CD14-positive monocyte (primary cell): ENCODE measurements around the gene EFEMP2. TPM values are rescaled to one million over a fixed set of nuclear protein-coding genes. Genes with fewer than 3 reads are reported as not detected.

Experiments
- DNase-seq, 3 donors: peaks; one replicate each; pipeline ENCODE4 v3.0.0-alpha.2; 2011 to 2022
- H2AFZ ChIP-seq: 2 replicates; pipeline ENCODE4 v1.6.0; 2012; ENCODE audit warnings: mild to moderate bottlenecking, low read depth, low read length, inconsistent platforms; ENCODE audit not compliant: insufficient read depth, poor library complexity, severe bottlenecking
- H3K27ac ChIP-seq, 2 donors: 1 replicate in 1 of 2; 2 replicates in 1 of 2; pipeline ENCODE4 v1.5.1; 2012 to 2013; ENCODE audit warnings: low read length in 2 of 2, control low read depth in 1 of 2, inconsistent platforms in 1 of 2, low read depth in 1 of 2, mild to moderate bottlenecking in 1 of 2
- H3K27me3 ChIP-seq, 2 donors: one replicate each; pipeline versions ENCODE4 v1.6.0 to v1.6.1; 2011 to 2013; ENCODE audit warnings: low read length in 2 of 2; ENCODE audit not compliant: control insufficient read depth in 2 of 2, insufficient read depth in 2 of 2
- H3K36me3 ChIP-seq, 2 donors: replicated peaks in 1 of 2; 1 replicate in 1 of 2; 2 replicates in 1 of 2; pipeline versions ENCODE4 v1.5.1 to v1.6.1; 2012 to 2013; ENCODE audit warnings: low read length in 2 of 2, control low read depth in 1 of 2, inconsistent platforms in 1 of 2, mild to moderate bottlenecking in 1 of 2; ENCODE audit not compliant: insufficient read depth in 2 of 2, control insufficient read depth in 1 of 2
- H3K4me1 ChIP-seq, 2 donors: 1 replicate in 1 of 2; 2 replicates in 1 of 2; pipeline versions ENCODE4 v1.5.1 to v1.6.1; 2012 to 2013; ENCODE audit warnings: low read length in 2 of 2, control low read depth in 1 of 2, inconsistent platforms in 1 of 2, mild to moderate bottlenecking in 1 of 2, moderate library complexity in 1 of 2; ENCODE audit not compliant: insufficient read depth in 2 of 2, control insufficient read depth in 1 of 2
- H3K4me2 ChIP-seq: replicated peaks from 2 replicates; pipeline ENCODE3; 2012; ENCODE audit warnings: low read length, moderate library complexity, mild to moderate bottlenecking; ENCODE audit not compliant: poor library complexity, severe bottlenecking; ENCODE audit errors: extremely low read depth
- H3K4me3 ChIP-seq, 3 experiments: fragments of 200-600 bp in 1 of 3; sonication (generic) in 1 of 3; replicated peaks in 1 of 3; 1 replicate in 2 of 3; 2 replicates in 1 of 3; pipeline ENCODE4 v1.5.1; 2011 to 2013; ENCODE audit warnings: low read length in 3 of 3, mild to moderate bottlenecking in 3 of 3, control low read depth in 2 of 3, low read depth in 2 of 3, inconsistent platforms in 1 of 3, moderate library complexity in 1 of 3
- H3K79me2 ChIP-seq: 2 replicates; pipeline ENCODE4 v1.6.0; 2012; ENCODE audit warnings: mild to moderate bottlenecking, control low read depth, inconsistent platforms, low read length, moderate library complexity; ENCODE audit not compliant: insufficient read depth
- H3K9ac ChIP-seq: 2 replicates; pipeline ENCODE4 v1.6.0; 2017; ENCODE audit warnings: low read length, mild to moderate bottlenecking; ENCODE audit not compliant: insufficient read depth, poor library complexity, severe bottlenecking
- H3K9me3 ChIP-seq, 2 donors: replicated peaks in 1 of 2; 1 replicate in 1 of 2; 2 replicates in 1 of 2; pipeline versions ENCODE4 v1.5.1 to v1.6.1; 2012 to 2013; ENCODE audit warnings: low read length in 2 of 2, control low read depth in 1 of 2; ENCODE audit not compliant: control insufficient read depth in 1 of 2, insufficient read depth in 1 of 2
- H4K20me1 ChIP-seq: 2 replicates; pipeline ENCODE4 v1.6.0; 2012; ENCODE audit warnings: mild to moderate bottlenecking, low read length, control low read depth, moderate library complexity; ENCODE audit not compliant: insufficient read depth
- H3K27ac Mint-ChIP-seq, 7 donors: one replicate each; pipeline ENCODE4 v1.8.0; 2020; ENCODE audit warnings: mild to moderate bottlenecking in 7 of 7, mixed read lengths in 7 of 7, moderate library complexity in 6 of 7, inconsistent platforms in 2 of 7
- H3K27me3 Mint-ChIP-seq, 3 donors: one replicate each; pipeline ENCODE4 v1.8.0; 2021 to 2022; ENCODE audit warnings: low read depth in 3 of 3, mild to moderate bottlenecking in 3 of 3, mixed read lengths in 3 of 3, moderate library complexity in 3 of 3, inconsistent platforms in 1 of 3
- H3K36me3 Mint-ChIP-seq, 2 donors: one replicate each; pipeline ENCODE4 v1.8.0; 2020; ENCODE audit warnings: mixed read lengths in 2 of 2, inconsistent platforms in 1 of 2, mild to moderate bottlenecking in 1 of 2
- H3K4me1 Mint-ChIP-seq: one replicate; pipeline ENCODE4 v1.8.0; 2020; ENCODE audit warnings: mild to moderate bottlenecking, mixed read lengths
- H3K4me3 Mint-ChIP-seq, 2 donors: one replicate each; pipeline ENCODE4 v1.8.0; 2020; ENCODE audit warnings: mild to moderate bottlenecking in 2 of 2, mixed read lengths in 2 of 2, moderate library complexity in 1 of 2
- H3K9me3 Mint-ChIP-seq, 7 donors: one replicate each; pipeline ENCODE4 v1.8.0; 2020 to 2022; ENCODE audit warnings: mixed read lengths in 7 of 7, mild to moderate bottlenecking in 6 of 7, moderate library complexity in 6 of 7, inconsistent platforms in 2 of 7
- WGBS: methylation state at CpG from one replicate; pipeline ENCODE4 v1.1.5; 2013; ENCODE audit warnings: missing lambda C conversion rate; ENCODE audit not compliant: insufficient coverage; 5-methylcytosine and 5-hydroxymethylcytosine counted together
- intact Hi-C, 2 donors: fragments of 100-400 bp; cut with micrococcal nuclease; formaldehyde crosslinking; loops; one replicate each; pipeline versions ENCODE4 v1.15.0 to v1.15.1; 2023
- polyA plus RNA-seq, 3 donors: library from polyadenylated mRNA; depleted of rRNA in 1 of 3; unstranded in 2 of 3; stranded (reverse) in 1 of 3; fragments of 300-500 nt in 2 of 3; fragments of >200 nt in 1 of 3; fragmentation: Illumina TruSeq in 2 of 3; gene quantifications; 1 replicate in 2 of 3; 2 replicates in 1 of 3; pipeline ENCODE4 v1.2.3, GENCODE V29; 2012 to 2021
- TF ChIP-seq, protein P1 (sequence below): fragments of 200-600 bp; IDR thresholded peaks from one replicate; pipeline ENCODE4 v1.8.0; 2022; ENCODE audit warnings: antibody characterized with exemption, mild to moderate bottlenecking

Gene EFEMP2
- polyA plus RNA-seq, 3 donors, result 0.44 to 14.7 TPM; not detected in 1

DNA sequence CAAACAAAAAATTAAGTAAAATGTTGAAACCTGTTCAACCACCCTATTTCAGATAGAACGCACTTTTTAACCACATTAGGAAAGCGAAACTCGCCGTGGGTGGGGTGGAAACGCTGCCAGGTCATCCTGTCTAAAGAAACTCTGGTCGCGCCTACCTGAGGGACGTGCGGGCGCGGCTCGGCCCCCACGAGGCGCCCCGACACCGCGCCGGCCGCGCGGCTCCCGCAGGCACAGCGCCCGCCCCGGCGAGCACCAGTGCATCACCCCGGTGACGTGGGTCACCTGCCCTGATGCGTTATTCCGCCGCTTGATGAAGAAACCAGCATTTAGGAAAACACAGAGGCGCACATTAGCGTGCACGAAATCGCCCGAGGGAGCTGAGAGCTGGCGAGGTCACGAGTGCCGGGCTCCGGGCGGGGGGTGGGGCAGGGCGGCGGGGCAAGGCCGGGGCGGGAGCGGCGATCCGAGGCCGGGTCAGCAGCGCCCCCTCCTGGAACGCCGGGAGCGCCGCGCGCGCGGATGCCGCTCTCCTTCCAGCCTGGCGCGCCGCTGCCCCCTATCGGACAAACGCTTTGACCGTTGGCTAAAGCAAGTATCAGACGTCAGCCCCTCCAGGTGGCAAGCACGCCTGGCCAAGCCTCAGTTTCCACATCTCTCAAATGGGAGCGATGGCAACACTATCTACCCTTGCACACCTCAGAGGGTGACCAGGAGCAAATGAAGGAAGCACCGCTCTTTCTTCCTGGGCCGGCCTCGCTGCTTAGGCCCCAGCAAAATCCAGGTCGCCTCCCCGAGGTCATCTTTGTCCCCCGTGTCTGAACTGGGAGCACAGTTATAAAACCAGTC is 54.5 kb downstream of the EFEMP2 start:
- WGBS, result 6% methylated on average over 72 of the region's 74 CpGs
- H3K4me3 ChIP-seq, result peak overlapping the region; percentile 45 to 80 (median 77)
- H3K36me3 Mint-ChIP-seq, result peaks cover 13 to 18% of the 10 kb centered on the region in 2 donors
- H3K27me3 Mint-ChIP-seq, result peaks cover 0 to 1% (median 0%) of the 10 kb centered on the region in 3 donors
- no peaks in the 10 kb centered on the region for H3K27me3 ChIP-seq
- peak; percentile 87 to 94 (median 88) for DNase-seq
- H3K36me3 ChIP-seq, result peaks cover 0 to 5% of the 10 kb centered on the region in 2 donors
- H3K9ac ChIP-seq, result peak overlapping the region; percentile 70
- H3K4me1 Mint-ChIP-seq, result peaks cover 50% of the 10 kb centered on the region
- H3K27ac Mint-ChIP-seq, result peak overlapping the region; percentile 72 to 88 (median 83)
- no peaks in the 10 kb centered on the region for H4K20me1 ChIP-seq
- intact Hi-C loops, result loop anchor here (1.0 to 10.0 kb wide), 6 partner anchors 36 to 193 kb away; partner anchors contain the start of gene AP5B1 (in 2 of the 2)
- H3K27ac ChIP-seq, result peak overlapping the region; percentile 65 to 84
- H3K4me2 ChIP-seq, result peak overlapping the region; percentile 84
- peaks cover 12% of the 10 kb centered on the region for H3K79me2 ChIP-seq
- H3K4me3 Mint-ChIP-seq, result peak overlapping the region; percentile 74 to 87
- TF ChIP-seq, protein P1, sequence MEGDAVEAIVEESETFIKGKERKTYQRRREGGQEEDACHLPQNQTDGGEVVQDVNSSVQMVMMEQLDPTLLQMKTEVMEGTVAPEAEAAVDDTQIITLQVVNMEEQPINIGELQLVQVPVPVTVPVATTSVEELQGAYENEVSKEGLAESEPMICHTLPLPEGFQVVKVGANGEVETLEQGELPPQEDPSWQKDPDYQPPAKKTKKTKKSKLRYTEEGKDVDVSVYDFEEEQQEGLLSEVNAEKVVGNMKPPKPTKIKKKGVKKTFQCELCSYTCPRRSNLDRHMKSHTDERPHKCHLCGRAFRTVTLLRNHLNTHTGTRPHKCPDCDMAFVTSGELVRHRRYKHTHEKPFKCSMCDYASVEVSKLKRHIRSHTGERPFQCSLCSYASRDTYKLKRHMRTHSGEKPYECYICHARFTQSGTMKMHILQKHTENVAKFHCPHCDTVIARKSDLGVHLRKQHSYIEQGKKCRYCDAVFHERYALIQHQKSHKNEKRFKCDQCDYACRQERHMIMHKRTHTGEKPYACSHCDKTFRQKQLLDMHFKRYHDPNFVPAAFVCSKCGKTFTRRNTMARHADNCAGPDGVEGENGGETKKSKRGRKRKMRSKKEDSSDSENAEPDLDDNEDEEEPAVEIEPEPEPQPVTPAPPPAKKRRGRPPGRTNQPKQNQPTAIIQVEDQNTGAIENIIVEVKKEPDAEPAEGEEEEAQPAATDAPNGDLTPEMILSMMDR, result peak; percentile 100
- H3K4me1 ChIP-seq, result peaks cover 32 to 39% of the 10 kb centered on the region in 2 donors
- peaks cover 0 to 2% (median 0%) of the 10 kb centered on the region in 7 donors for H3K9me3 Mint-ChIP-seq
- H3K9me3 ChIP-seq, result no peaks in the 10 kb centered on the region
- peak overlapping the region; percentile 92 for H2AFZ ChIP-seq

DNA sequence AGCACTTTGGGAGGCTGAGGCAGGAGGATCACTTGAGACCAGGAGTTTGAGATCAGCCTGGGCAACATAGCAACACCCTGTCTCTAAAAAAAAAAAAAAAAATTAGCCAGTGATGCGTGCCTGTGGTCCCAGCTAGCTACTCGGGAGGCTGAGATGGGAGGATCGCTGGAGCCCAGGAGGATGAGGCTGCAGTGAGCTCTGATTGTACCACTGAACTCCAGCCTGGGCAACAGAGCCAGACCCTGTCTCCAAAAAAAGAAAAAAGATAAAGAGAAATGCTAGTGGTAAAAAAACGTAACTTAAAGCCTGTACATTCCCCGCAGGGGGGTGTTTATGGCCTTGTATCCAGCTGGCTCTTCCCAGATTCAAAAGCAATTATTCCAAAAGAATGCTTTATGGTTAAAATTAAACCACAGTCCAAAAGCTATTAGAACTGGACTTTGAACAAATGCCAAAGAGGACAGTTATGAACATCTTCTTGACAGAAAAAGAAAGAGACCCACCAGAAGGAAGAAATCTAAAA is 55.2 kb downstream of the EFEMP2 start:
- peak overlapping the region; percentile 72 to 88 (median 83) for H3K27ac Mint-ChIP-seq
- Histone ChIP-seq H3K4me3 (peak overlapping the region; percentile 45 to 80 (median 77)), H3K79me2 (peaks cover 12% of the 10 kb centered on the region), H2AFZ (peak overlapping the region; percentile 92), H3K9me3 (no peaks in the 10 kb centered on the region), H3K4me2 (peak overlapping the region; percentile 84), H3K9ac (peak overlapping the region; percentile 70), H3K36me3 (peaks cover 0 to 5% of the 10 kb centered on the region in 2 donors), H3K27ac (peak overlapping the region; percentile 65 to 84), H4K20me1 (no peaks in the 10 kb centered on the region), H3K27me3 (no peaks in the 10 kb centered on the region), H3K4me1 (peaks cover 32 to 39% of the 10 kb centered on the region in 2 donors)
- WGBS, result 58% methylated on average over 4 of the region's 5 CpGs
- peaks cover 0 to 1% (median 0%) of the 10 kb centered on the region in 3 donors for H3K27me3 Mint-ChIP-seq
- TF ChIP-seq, protein P1, result no peak
- H3K4me1 Mint-ChIP-seq, result peaks cover 50% of the 10 kb centered on the region
- peaks cover 13 to 18% of the 10 kb centered on the region in 2 donors for H3K36me3 Mint-ChIP-seq
- peak overlapping the region; percentile 74 to 87 for H3K4me3 Mint-ChIP-seq
- intact Hi-C loops, result loop anchor here (1.0 to 10.0 kb wide), 4 partner anchors 35 to 193 kb away; partner anchors contain the start of gene AP5B1 (in 2 of the 2)
- H3K9me3 Mint-ChIP-seq, result peaks cover 0 to 2% (median 0%) of the 10 kb centered on the region in 7 donors
- DNase-seq, result no peak
